ENCODE data around the gene BSCL2. TPM values are rescaled to one million over a fixed set of nuclear protein-coding genes. Genes with fewer than 3 reads are reported as not detected.
"Not testable (repeated sequence)": the region's sequence is repeated elsewhere in the genome, so short reads cannot be mapped to it uniquely, and the experiment has no call there.

The BSCL2 gene
- 42.1 and 96.6 TPM in 2 replicates for total RNA-seq

GRCh38 chr11:62707277-62707861, at the start of gene BSCL2, which contains the start of gene GNG3:
TSS of gene BSCL2 (minus strand) at chr11:62707424. CDS start at chr11:62707195, 229 bp downstream.
TSS of gene GNG3 (plus strand) at chr11:62707676. CDS start at chr11:62708296, 620 bp downstream.
- DNase-seq (ENCODE audit: low read depth): no peak
- TF ChIP-seq CTCF (conservative IDR thresholded peaks at IDR 0.05; ENCODE audit: low read depth, low read length): no peak
- peak within 1 kb of the TSS; percentile 77 for H3K4me3 ChIP-seq (ENCODE audit: low read depth, low read length)

GRCh38 chr11:62755086-62755615, 47.9 kb upstream of the BSCL2 start:
- no peak overlapping the region for H3K4me3 ChIP-seq (ENCODE audit: low read depth, low read length)
- no peak for TF ChIP-seq CTCF (conservative IDR thresholded peaks at IDR 0.05; ENCODE audit: low read depth, low read length)
- no peak for DNase-seq (ENCODE audit: low read depth)

GRCh38 chr11:62753736-62754603, 46.7 kb upstream of the BSCL2 start, which contains the start of gene ZBTB3:
TSS of gene ZBTB3 (minus strand) at chr11:62754160. CDS start at chr11:62753664, 496 bp downstream.
- no peak for TF ChIP-seq CTCF (conservative IDR thresholded peaks at IDR 0.05; ENCODE audit: low read depth, low read length)
- peak within 1 kb of the TSS; percentile 75 for H3K4me3 ChIP-seq (ENCODE audit: low read depth, low read length)
- DNase-seq (ENCODE audit: low read depth): peak; percentile 96

- DNase-seq (ENCODE audit: low read depth): no peak
- H3K4me3 ChIP-seq (ENCODE audit: low read depth, low read length): peak overlapping the region; percentile 75
Measured at GRCh38 chr11:62752994-62753735, 45.9 kb upstream of the BSCL2 start.

GRCh38 chr11:62752177-62752785, 45.1 kb upstream of the BSCL2 start:
- no peak for DNase-seq (ENCODE audit: low read depth)
- no peak for TF ChIP-seq CTCF (conservative IDR thresholded peaks at IDR 0.05; ENCODE audit: low read depth, low read length)
- H3K4me3 ChIP-seq (ENCODE audit: low read depth, low read length): no peak overlapping the region

More at GRCh38 chr11:62752994-62753735, 45.9 kb upstream of the BSCL2 start:
- TF ChIP-seq CTCF (conservative IDR thresholded peaks at IDR 0.05; ENCODE audit: low read depth, low read length): no peak

GRCh38 chr11:62749931-62750330, 42.7 kb upstream of the BSCL2 start:
- DNase-seq (ENCODE audit: low read depth); H3K4me3 ChIP-seq (ENCODE audit: low read depth, low read length): not testable (repeated sequence)
